AG09309 (cell line): ENCODE measurements around the gene ATF7IP2.

Experiments
- DNase-seq: peaks from one replicate; pipeline ENCODE4 v3.0.0-alpha.2; 2010; ENCODE audit warnings: low read depth
- H3K4me3 ChIP-seq: 2 replicates; pipeline ENCODE4 v1.5.1; 2011; ENCODE audit warnings: mild to moderate bottlenecking, low read depth, low read length, moderate library complexity; ENCODE audit not compliant: control insufficient read depth
- TF ChIP-seq, protein P1 (sequence below): IDR thresholded peaks from 2 replicates; pipeline ENCODE4 v1.5.1; 2011; ENCODE audit warnings: mild to moderate bottlenecking, low read depth, low read length, inconsistent platforms; ENCODE audit not compliant: insufficient read depth, control insufficient read depth; ENCODE audit errors: missing control alignments

The ATF7IP2 gene

GRCh38 chr16:10383626-10384025 is 2.2 kb upstream of the ATF7IP2 start:
- no peak overlapping the region for H3K4me3 ChIP-seq
- TF ChIP-seq, protein P1, sequence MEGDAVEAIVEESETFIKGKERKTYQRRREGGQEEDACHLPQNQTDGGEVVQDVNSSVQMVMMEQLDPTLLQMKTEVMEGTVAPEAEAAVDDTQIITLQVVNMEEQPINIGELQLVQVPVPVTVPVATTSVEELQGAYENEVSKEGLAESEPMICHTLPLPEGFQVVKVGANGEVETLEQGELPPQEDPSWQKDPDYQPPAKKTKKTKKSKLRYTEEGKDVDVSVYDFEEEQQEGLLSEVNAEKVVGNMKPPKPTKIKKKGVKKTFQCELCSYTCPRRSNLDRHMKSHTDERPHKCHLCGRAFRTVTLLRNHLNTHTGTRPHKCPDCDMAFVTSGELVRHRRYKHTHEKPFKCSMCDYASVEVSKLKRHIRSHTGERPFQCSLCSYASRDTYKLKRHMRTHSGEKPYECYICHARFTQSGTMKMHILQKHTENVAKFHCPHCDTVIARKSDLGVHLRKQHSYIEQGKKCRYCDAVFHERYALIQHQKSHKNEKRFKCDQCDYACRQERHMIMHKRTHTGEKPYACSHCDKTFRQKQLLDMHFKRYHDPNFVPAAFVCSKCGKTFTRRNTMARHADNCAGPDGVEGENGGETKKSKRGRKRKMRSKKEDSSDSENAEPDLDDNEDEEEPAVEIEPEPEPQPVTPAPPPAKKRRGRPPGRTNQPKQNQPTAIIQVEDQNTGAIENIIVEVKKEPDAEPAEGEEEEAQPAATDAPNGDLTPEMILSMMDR: no peak
- DNase-seq: no peak

DNA sequence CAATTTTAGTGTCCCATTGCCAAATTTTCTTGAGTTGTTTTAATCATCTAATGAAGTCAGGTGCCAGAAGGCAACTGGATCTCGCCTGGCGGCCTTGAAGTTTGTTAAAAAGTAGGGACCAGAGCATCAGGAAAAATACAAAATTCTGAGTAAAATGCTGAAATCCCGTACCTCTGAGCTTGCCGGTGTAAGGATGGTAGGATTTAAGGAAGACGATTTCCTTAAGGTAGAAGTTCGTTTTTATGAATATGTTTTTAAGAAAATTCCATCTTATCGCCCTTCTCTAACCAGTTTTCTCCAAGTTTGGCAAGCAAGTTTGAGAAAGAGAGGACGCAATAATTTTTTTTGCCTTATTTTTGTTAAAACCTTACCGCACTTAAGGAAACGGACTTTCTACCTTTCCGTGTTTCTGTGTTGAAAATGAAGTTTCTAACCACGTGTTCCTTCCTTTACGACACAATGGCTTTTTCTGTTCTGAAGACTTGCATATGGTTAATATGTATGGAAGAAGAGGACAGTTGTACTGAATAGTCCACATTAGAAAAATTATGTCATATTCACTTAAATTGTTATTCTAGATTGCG is 748 bp downstream of the ATF7IP2 start:
- H3K4me3 ChIP-seq: peak overlapping the region; percentile 41
- TF ChIP-seq, protein P1: no peak
- no peak for DNase-seq

- TF ChIP-seq, protein P1: no peak
- H3K4me3 ChIP-seq: no peak overlapping the region
- no peak for DNase-seq
These were observed 1.3 kb downstream of the ATF7IP2 start for GRCh38 chr16:10387188-10387617.

DNA sequence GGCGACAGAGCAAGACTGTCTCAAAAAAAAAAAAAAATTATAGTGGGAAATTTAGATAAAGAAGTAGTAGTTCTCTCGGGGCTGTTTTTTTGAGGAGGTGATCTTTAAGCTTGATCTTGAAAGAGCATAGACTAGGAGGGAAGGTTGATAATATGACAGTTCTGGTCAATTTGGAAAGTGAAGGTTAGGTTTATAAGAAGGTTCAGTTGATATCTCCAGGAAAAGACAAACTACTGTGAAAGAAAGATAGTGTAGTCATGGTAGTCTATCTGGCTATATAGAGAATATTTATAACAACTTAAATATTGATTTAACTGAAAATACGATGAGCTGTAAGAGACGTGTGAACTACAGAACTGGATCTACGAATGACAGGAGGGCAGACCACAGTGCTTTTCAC is 3.1 kb downstream of the ATF7IP2 start:
- TF ChIP-seq, protein P1: no peak
- no peak for DNase-seq
- H3K4me3 ChIP-seq: no peak overlapping the region

GRCh38 chr16:10390330-10390729 is 4.5 kb downstream of the ATF7IP2 start:
- TF ChIP-seq, protein P1: no peak
- no peak for DNase-seq
- no peak overlapping the region for H3K4me3 ChIP-seq

DNA sequence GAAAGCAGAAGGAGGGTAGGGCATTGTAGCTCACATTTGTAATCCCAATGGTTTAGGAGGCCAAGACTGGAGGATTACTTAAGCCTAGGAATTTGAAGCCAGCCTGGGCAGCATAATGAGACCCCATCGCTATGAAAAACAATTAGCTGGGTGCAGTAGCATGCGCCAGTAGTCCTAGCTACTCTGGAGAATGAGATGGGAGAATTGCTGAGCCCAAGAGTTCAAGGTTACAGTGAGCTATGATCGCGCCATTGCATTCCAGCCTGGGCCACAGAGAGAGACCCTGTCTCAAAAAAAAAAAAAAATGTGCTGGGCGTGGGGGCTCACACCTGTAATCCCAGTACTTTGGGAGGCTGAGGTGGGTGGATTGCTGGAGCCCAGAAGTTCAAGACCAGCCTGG is 5.0 kb downstream of the ATF7IP2 start:
- no peak overlapping the region for H3K4me3 ChIP-seq
- TF ChIP-seq, protein P1: no peak
- no peak for DNase-seq
